ENCODE measurements around the gene LRRC9.

The LRRC9 gene

GRCh38 chr14:59905188-59905587, 14.8 kb upstream of the LRRC9 start (continued):
- TF ChIP-seq ZNF707 (tag by site-specific recombination; IDR thresholded peaks at IDR 0.05) (no peak), WT1 (tag by site-specific recombination; IDR thresholded peaks at IDR 0.05) (no peak), ZNF580 (tag by site-specific recombination; IDR thresholded peaks at IDR 0.05) (no peak), ZBTB11 (tag by site-specific recombination; conservative IDR thresholded peaks at IDR 0.05; ENCODE audit: low read depth) (no peak), ZBTB44 (tag by site-specific recombination; IDR thresholded peaks at IDR 0.05) (no peak), KLF16 (tag by site-specific recombination; IDR thresholded peaks at IDR 0.05) (no peak), ZNF335 (tag by site-specific recombination; conservative IDR thresholded peaks at IDR 0.05) (no peak)

GRCh38 chr14:59912443-59912842, 7.5 kb upstream of the LRRC9 start:
- Histone ChIP-seq H3K4me3 (ENCODE audit: low read depth, low read length) (no peak overlapping the region), H3K9me3 (ENCODE audit: control insufficient read depth, insufficient read depth, low read depth, low read length) (no peaks in the 10 kb centered on the region), H3K36me3 (ENCODE audit: control insufficient read depth in 2 of 2, insufficient read depth in 1 of 2, low read length in 2 of 2) (peaks cover 0 to 5% of the 10 kb centered on the region in 2 experiments; a peak in 2 of 3 replicates), H3K27ac (ENCODE audit: extremely low read depth, low read depth, low read length) (no peak overlapping the region), H3K4me1 (ENCODE audit: control insufficient read depth, insufficient read depth, low read length) (no peaks in the 10 kb centered on the region)
- no peak for TF ChIP-seq ZNF776 (tag by site-specific recombination; IDR thresholded peaks at IDR 0.05; ENCODE audit: borderline replicate concordance)
- TF ChIP-seq ZNF140 (tag by site-specific recombination; IDR thresholded peaks at IDR 0.05): no peak
- CTCF ChIA-PET: interaction anchor here (0.8 kb wide), 1 partner anchor 15 kb away, joined by 3 read pairs; no protein-coding TSS in a partner anchor
- POLR2A ChIA-PET: no interaction called here

GRCh38 chr14:59913187-59913586, 6.8 kb upstream of the LRRC9 start:
- POLR2A ChIA-PET: no interaction called here
- Histone ChIP-seq H3K9me3 (ENCODE audit: control insufficient read depth, insufficient read depth, low read depth, low read length) (no peaks in the 10 kb centered on the region), H3K27ac (ENCODE audit: extremely low read depth, low read depth, low read length) (no peak overlapping the region), H3K36me3 (ENCODE audit: control insufficient read depth in 2 of 2, insufficient read depth in 1 of 2, low read length in 2 of 2) (peaks cover 0 to 5% of the 10 kb centered on the region in 2 experiments; a peak in 2 of 3 replicates), H3K4me3 (ENCODE audit: low read depth, low read length) (no peak overlapping the region), H3K4me1 (ENCODE audit: control insufficient read depth, insufficient read depth, low read length) (no peaks in the 10 kb centered on the region)
- CTCF ChIA-PET: interaction anchor here (0.7 kb wide), 1 partner anchor 183 kb away, joined by 3 read pairs; no protein-coding TSS in a partner anchor
- TF ChIP-seq SCRT2 (tag by site-specific recombination; IDR thresholded peaks at IDR 0.05) (no peak), ZBTB1 (tag by site-specific recombination; IDR thresholded peaks at IDR 0.05) (no peak), TRIM28 (IDR thresholded peaks at IDR 0.05; ENCODE audit: borderline replicate concordance, low read length) (no peak), ZNF184 (tag by site-specific recombination; IDR thresholded peaks at IDR 0.05) (no peak), ZNF23 (tag by site-specific recombination; IDR thresholded peaks at IDR 0.05; ENCODE audit: borderline replicate concordance) (no peak), ZNF211 (tag by site-specific recombination; IDR thresholded peaks at IDR 0.05; ENCODE audit: low read depth) (no peak), PRDM10 (tag by site-specific recombination; IDR thresholded peaks at IDR 0.05) (no peak), ZNF423 (tag by site-specific recombination; IDR thresholded peaks at IDR 0.05) (no peak), ZNF112 (tag by site-specific recombination; IDR thresholded peaks at IDR 0.05) (no peak)
